Measurements from ENCODE around the gene MYBPC3.
"Not testable (repeated sequence)": the region's sequence is repeated elsewhere in the genome, so short reads cannot be mapped to it uniquely, and the experiment has no call there.

MYBPC3 gene

DNA sequence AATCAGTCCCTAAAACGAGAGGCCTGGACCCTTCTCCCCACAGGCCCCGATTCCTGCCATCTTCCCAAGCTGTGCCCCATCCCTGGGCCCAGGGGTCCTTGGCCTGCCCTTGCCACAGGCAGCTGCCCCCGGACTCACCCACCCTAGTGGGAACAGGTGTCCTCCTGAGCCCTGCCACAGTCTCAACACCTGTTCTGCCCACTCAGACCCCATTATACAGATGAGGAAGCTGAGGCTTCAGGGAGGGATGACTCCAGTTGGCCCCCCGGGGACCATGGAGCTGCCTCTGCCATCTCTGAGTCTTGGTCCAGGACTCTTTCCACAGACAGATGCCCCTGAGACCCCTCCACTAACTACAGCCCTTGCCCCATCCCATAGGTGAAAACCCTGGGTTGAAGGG lies 15.9 kb downstream of the MYBPC3 start:
- no peak for DNase-seq

DNA sequence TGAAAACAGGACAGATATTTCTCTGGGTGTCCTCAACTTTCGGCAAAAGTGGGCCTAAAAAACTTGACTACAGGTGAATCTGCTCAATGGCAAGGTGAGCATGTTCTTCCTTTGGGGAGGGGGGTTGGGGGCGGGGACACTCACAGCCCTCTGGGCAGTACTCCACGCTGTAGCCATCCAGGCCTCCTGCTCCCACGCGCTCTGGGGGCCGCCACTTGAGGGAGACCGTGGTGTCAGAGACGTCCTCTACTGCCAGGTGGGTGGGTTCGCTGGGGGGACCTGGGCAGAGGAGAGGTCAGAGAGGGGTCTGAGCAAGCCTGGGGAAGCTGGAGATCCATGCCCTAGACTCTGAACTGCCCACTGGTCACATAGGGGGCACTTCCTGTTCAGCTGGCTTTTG lies 16.8 kb downstream of the MYBPC3 start:
- no peak for DNase-seq

DNA sequence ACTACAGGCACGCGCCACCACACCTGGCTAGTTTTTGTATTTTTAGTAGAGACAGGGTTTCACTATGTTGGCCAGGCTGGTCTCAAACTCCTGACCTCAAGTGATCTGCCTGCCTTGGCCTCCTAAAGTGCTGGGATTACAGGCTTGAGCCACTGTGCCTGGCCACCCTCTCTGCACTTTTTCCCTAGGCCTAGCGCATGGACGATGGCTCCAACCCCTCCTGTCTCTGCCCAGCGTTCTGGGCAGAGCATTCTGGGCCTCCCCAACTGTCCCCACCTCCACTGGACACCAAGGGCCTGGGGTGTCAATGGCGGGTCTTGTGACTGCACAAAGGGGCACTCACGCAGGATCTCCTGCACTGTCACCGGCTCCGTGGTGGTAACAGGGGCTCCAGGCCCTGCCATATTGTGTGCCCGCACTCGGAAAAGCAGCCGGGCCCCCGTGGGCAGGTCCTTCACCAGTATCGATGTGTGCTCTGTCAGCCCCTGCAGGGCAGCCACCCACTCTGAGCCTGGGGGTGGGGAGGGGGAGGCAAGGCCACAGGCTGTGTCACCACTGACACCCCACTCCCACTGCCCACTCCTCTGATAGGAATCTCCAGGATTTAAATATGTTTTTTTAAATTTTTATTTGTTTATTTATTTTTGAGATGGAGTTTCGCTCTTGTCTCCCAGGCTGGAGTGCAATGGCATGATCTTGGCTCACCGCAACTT lies 17.6 kb downstream of the MYBPC3 start:
- DNase-seq: not testable (repeated sequence)

DNA sequence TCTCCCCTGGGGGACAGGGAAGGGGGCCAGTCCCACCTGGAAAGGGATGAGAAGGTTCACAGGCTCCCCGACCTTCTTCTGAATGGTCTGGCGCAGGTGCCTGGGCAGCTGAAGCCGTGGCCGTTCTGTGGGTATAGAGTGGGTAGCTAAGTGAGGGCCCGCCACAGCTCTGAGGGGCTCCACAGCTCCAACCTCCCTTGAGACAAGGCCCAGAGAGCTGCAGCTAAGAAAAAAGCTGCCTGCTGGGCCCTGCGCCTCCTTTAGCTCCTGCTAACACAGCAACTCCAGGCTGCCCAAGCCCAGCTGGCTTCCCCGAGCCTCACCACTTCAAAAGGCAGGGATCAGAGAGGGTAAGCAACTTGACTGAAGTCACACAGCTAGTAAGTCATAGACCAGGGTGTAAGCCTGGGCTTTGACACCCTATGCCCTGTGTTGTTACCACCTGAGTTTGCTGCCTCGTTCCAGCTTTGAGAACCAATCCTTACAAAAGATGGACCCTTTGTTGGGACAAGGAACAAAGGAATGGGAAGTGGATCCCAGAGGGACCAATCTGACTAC lies 18.5 kb downstream of the MYBPC3 start:
- DNase-seq: no peak

DNA sequence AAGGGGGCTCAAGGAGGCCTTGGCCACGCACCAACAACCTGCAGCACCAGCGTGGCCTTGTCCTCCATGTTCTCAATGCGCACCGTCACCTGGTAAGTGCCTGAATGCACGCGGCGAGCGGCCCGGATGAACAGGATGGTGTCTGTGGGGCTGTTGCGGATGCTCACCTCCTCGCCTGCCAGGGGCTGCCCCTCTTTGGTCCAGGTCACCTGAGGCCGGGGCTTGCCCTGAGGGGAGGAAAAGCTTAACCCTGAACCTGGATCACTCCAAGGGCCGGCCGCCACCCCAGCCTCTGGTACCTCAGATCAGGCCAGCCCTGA lies 19.0 kb downstream of the MYBPC3 start:
- no peak for DNase-seq

DNA sequence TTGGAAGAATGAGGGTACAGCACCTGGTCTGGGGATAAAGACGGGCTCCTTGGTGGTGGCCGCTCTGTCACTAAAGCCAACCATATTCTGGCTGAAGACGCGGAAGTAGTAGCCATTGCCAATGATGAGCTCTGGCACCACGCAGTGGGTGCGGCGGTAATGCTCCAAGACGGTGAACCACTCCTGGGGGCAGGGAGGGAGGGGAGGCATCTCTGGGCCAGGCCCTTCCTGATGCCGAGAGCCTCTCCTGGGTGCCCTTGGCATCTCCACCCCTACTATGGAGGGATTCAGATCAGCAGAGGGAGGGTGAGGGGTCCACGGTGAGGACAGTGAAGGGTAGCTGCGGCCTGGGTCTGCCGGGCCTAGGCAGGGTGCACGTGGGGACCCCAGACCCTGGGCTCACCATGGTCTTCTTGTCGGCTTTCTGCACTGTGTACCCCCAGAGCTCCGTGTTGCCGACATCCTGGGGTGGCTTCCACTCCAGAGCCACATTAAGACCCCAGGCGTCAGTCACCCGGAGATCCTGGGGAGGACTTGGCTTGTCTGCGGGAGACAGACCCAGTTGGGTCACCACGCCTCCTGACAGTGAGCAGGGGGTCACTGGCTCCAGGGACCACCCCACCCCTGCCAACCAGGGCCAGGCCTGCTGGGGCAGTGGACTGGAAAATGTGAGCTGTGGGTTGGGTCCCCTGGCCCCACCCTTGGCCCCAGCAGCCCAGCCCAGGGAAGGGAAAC lies 19.5 kb downstream of the MYBPC3 start:
- no peak for DNase-seq

DNA sequence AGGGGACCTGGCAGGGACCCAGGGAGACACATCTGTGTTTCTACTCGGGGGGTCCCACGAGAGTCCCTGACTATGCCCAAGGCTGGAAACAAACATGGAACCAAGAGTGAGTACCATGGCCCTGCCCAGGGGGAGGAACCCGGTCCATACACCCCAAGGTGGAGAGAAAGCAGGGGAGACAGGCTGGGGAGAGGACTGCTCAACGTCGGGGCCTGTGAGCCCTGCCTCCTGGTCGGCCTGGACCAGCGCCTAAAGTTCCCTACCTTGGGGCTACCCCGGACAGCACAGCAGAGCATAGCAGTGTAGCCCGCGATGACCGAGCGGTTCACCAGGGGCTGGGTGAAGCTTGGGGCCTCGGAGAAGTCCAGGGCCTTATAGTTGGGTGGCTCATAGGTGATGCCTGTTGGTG lies 20.2 kb downstream of the MYBPC3 start:
- no peak for DNase-seq

DNA sequence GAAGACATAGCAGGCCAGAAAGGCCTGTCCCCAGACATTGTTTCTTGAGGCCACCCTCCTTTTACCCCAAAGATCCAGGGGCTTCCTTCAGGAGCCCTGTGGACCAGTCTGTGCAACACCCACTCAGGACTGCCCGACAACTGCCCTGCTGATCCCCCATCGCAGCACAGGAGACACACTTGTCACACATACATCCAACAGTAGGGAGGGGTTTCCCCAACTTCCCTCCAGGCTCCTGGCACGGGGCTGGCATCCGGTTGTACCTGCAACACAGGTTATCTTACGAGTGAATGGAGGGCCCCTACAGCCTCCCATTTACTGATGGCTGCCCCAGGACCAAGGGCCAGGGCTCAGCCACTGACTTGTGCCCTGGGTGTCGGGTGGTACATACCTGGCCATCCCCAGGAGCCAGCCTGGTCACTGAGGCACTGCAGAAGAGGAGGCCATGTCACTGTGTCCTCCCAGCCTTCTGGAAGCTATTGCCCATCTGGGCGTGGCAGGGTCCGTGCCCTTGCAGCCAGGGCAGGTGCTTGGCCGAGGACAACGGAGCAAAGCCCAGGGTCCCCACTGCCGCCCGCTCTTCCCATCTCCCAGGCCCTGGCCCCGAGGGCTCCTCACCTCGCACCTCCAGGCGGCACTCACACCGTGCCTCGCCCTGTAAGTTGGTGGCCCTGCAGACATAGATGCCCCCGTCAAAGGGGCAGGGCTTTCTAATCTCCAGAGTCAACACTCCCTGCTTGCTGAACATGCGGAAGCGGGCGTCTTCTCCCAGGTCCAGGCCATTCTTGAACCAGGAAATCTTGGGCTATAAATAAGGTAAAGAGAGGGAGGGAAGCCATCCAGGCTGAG lies 20.8 kb downstream of the MYBPC3 start:
- DNase-seq: no peak

DNA sequence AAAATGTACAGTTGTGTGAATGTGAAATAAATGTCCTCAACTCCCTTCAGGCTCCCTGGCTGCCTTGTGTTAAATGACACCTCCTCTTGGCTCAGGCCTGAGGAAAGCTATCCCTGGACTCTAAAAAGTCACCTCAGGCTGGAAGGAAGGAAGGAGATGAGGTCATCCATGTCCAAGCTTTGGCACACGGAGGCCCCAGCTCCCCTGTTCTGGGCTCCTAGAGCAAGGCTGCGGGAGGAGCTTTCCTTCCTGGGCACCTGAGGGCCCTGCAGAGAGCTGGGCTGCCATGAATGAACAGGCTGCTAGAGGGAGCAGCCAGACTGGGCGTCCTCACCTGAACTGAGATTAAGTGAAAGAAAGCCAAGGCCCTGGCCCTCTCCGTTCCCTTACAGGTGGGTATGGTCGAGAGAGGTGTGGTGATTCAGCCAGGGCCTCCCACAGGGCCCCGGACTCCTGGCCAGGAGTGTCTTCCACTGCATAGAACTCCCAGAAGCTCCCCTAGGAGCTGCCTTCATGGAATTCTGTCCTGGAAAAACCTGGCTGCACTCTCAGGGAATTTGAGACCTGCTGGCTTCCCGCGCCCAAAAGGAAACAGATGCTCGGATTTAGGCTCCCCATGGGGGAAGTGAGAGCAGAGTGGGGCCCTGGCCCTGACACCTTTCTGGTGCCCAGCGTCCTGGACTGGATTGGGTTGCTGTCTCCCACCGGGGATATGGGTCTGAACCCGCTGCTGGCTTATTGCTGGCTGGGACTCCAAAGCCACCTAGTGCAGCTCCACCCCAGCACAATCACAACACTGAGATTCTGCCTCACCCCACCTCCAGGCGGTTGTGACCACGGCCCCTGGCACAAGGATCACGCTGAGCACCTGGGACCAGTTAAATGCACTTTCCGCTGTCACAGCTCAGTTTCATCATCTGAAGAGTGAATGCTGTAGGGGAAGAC lies 22.2 kb downstream of the MYBPC3 start:
- no peak for DNase-seq

DNA sequence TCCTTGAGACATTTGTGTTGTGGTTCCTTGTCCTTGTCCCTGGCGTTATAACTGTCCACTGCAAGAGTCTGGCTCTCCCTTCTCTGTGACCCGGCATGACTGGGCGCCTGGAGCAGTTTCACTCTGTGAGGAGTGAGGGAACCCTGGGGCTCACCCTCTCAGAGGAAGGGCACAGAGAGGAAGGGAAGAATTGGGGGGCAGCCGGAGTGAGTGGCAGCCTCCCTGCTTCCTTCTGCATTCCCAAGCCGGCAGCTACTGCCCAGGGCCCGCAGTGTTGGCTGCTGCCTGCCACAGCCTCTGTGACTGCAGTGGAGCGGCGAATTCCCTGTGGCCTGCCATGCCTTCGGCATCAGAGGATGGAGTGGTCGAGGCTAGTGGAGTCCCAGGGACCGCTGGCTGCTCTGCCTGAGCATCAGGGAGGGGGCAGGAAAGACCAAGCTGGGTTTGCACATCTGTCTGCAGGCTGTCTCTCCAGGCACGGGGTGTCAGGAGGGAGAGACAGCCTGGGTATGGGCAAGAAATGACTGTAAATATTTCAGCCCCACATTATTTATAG lies 23.0 kb downstream of the MYBPC3 start:
- no peak for DNase-seq

DNA sequence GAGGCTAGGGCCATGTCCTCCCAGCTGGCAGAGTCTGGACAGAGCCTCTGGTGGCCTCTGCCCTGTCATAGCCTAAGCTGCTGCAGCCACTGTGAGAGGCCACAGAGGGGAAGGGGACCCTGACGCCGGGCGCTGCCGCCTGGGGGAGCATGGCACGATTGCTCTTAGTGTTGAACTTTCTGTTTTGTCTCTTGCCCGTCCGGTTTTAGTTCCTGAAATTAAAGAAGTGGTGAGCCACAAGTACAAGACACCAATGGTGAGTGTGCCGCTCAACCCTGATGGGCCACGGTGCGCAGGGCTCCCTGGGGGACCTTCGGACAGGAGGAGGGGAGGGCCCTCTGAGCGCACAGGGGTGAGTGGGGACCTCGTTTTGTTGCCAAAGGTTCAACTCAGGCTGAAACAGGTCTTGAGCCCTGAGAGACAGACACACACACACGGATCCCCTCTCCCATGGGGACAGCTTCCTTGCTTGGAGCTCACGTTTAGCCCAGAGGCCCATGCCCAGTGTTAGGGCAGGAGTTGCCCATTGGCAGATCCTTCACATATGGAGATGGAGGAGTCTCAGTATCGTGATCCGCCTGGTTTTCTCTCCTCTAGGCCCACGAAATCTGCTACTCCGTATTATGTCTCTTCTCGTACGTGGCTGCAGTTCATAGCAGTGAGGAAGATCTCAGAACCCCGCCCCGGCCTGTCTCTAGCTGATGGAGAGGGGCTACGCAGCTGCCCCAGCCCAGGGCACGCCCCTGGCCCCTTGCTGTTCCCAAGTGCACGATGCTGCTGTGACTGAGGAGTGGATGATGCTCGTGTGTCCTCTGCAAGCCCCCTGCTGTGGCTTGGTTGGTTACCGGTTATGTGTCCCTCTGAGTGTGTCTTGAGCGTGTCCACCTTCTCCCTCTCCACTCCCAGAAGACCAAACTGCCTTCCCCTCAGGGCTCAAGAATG lies 23.8 kb downstream of the MYBPC3 start:
- DNase-seq: no peak

DNA sequence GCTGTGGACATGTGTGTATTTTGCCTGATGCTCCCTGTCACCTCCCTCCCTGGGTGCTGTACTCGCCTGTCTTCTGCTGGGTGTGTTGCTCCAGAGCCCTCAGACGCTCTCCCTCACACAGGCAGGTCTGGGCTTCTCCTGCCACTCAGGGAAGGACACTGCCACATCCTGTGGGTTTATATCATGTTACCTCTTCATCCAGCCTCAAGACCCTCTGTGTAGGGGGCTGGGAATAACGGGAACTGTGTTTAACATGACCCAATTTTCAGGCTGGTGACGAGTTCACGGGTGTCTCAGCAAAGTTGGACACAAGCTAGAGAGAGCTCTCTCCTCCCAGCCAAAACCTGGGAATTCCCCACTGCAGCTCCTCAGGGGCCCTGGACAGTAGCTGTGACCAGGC lies 24.6 kb downstream of the MYBPC3 start:
- DNase-seq: no peak

DNA sequence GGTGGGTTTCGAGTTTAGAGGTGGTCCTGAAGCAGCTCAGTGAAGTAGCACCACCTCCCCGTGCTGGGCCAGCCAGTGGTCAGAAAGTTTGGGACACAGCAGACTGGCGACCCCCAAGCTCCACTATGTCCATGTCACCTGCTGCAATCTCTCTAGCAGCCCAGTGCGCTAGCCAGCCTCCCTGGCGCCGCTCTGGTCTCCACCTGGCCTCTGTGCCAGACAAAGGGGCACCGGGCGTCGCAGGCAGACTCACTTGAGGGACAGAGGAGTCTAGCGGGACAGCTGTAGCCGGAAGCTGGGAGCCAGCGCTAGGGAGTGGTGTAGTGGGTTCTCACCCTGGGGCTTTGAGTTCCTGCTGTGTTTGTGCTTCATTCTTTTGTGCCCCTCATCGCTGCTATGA lies 25.5 kb downstream of the MYBPC3 start:
- DNase-seq: no peak

DNA sequence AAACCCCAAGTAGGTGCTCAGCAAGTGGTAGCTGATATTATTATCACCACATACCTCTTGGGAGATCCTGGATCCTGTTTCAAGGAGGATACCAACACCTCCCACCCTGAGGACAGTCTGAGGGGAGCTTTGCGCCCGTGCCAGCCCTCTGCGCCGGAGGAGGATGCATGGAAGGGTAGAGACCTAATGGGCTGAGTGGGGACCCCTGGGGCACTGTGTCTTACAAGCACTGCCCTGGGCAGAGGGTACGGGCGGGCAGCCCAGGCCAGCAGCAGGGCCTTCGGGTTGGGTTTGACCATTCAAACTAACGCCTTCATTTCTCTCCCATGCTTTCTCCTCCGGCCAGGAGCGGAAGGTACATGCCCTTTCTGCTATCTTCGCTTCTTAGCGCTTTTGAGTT lies 26.3 kb downstream of the MYBPC3 start:
- DNase-seq: no peak

DNA sequence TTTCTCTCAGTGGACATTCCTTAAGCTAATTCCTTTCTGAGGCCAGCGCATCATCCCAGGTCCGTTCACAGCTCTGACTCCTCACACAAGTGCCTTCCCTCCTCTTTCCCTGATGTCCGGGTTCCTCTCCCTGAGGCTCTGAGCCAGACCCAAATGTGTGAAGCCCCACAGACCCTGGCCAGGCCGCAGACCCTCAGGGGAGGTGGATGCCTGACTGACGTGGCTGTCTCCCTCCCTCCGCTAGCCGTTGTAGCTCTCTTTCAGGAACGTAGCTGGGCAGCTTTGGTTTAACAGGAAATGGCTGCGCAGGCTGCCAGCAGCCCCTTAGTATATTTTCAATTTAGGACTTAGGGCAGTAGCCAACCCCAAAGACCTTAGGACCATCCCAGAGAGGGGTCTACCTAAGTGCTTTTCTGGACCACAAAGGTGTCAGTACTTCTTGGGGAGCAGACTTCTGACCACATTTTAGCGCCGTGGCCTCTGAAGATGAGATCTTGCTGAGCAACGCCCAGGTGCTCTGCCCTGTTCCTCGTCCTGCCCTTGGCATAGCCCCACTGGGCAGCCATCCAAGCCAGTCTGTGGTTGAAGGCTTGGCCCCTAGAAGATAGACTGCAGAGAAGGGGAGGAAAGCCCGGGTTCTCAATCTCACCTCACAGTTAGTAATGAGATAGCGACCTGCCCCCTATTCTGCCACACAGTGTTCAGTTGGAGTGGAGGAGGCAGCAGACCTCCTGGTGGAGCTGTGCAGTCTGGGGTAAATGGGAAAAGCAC lies 27.0 kb downstream of the MYBPC3 start:
- no peak for DNase-seq

DNA sequence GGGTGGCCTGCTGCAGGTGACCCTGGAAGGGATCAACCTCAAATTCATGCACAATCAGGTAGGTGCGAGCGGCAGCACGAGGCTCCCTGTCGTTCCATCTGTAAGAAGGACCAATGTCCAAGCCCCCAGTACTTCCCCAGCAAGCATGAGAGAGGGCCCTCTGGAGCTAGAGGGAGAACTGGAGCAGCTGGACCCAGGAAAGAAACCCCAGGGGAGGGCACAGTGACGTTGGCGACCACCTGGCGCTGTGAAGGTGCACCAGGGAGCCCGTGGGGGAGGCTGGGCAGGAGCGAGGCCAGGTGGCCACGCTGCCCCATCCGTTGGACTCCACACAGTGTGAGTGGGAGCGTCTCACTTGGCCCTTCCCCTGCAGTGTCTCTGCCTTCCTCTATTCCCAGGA lies 28.0 kb downstream of the MYBPC3 start:
- DNase-seq: no peak

DNA sequence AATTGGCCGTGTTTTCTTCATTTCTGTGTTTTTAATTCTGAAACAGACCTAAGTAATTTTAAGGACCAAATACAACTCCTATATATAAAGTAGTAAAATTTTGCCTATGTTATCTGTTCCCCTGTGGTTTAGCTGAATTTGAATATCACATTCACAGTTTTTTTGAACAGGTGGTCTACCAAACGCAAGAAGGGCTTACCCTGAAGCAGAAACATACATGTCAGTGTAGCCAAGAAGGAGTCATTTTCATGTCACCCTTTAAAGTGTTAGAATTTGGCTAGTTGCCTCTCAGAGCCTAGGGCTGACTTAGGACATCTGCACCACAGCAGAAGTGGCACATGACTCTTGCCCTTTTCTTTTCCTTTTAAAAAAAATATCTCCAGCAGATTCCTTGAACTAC lies 34.3 kb downstream of the MYBPC3 start:
- no peak for DNase-seq

DNA sequence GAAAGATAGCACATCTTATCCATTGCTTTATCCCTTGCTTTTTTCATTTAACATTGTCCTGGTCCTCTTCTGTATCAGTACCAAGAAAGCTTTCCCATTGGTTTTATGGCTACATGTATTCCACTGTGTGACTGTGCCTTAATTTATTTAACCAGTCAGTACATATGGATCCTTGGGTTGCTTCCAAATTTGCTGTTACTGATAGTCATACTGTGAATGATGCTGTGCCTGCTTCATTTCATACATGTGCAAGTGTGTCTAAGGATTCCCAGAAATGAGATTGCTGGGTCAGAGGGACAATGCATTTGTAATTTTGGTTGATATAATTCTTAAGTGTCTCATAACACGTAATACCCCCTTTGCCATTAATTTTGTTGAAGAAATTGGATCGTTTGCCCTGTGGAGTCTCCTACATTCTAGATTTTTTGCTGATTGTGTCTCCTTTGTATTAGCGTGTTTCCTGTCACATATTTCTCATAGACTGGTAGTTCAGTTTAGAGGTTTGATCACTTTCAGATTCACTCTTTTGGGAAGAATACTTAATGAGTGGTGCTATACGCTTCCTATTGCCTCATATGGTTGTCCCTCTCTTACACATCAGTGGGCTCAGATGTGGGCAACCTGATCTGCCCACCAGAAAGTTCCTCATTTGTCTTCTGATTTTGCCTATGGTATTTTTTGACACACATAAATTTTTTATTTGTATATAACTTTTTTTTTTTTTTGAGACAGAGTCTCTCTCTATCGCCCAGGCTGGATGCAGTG lies 35.3 kb downstream of the MYBPC3 start:
- no peak for DNase-seq

DNA sequence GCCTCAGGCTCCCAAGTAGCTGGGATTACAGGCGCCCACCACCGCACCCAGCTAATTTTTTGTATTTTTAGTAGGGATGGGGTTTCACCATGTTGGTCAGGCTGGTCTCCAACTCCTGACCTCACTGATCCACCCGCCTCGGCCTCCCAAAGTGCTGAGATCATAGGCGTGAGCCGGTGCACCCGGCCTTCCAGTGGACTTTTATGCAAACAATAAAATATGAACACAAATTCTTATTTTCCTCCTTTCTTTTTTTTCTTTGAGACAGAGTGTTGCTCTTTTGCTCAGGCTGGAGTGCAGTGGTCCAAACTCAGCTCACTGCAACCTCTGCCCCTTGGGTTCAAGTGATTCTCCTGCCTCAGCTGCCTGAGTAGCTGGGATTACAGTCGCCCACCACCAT lies 36.0 kb downstream of the MYBPC3 start:
- DNase-seq: not testable (repeated sequence)

Data from effector CD4-positive, alpha-beta T cell (primary cell).